ENCODE results near the gene BTBD2.

DNA sequence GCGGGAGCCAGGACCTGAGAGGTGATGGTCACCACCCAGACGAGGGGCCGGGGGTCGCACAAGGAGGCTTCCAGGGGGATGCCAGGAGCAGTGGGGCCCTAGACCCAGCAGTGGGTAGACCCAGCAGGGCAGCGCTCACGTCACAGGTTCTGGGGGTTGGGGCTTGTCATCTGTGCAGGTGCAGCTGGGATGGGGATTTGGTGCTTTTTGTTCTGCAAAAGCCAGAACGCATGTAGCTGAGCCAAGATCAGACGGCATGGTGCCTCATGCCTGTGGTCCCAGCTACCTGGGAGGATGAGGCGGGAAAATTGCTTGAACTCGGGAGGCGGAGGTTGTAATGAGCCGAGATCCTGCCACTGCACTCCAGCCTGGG lies 59.4 kb downstream of the BTBD2 start:
- no peak for TF ChIP-seq EZH2phosphoT487 (IDR thresholded peaks at IDR 0.05; ENCODE audit: borderline replicate concordance)
- TF ChIP-seq, protein P1, sequence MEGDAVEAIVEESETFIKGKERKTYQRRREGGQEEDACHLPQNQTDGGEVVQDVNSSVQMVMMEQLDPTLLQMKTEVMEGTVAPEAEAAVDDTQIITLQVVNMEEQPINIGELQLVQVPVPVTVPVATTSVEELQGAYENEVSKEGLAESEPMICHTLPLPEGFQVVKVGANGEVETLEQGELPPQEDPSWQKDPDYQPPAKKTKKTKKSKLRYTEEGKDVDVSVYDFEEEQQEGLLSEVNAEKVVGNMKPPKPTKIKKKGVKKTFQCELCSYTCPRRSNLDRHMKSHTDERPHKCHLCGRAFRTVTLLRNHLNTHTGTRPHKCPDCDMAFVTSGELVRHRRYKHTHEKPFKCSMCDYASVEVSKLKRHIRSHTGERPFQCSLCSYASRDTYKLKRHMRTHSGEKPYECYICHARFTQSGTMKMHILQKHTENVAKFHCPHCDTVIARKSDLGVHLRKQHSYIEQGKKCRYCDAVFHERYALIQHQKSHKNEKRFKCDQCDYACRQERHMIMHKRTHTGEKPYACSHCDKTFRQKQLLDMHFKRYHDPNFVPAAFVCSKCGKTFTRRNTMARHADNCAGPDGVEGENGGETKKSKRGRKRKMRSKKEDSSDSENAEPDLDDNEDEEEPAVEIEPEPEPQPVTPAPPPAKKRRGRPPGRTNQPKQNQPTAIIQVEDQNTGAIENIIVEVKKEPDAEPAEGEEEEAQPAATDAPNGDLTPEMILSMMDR (conservative IDR thresholded peaks at IDR 0.05; ENCODE audit: low read length), result no peak

Measured in Loucy (cell line).